Fibroblast of lung (primary cell): Measurements from ENCODE around the gene DLK1. TPM values are rescaled to one million over a fixed set of nuclear protein-coding genes. Genes with fewer than 3 reads are reported as not detected.
A peak's percentile ranks its signal among the peaks of the same experiment; 100 is the strongest.

Experiments
- DNase-seq, 2 donors: peaks; one replicate each; pipeline versions ENCODE4 v3.0.0 to v3.0.0-alpha.2; 2010; ENCODE audit warnings: low read depth in 2 of 2
- H2AFZ ChIP-seq: 2 replicates; pipeline ENCODE4 v1.5.1; 2012; ENCODE audit warnings: low read length, control low read depth, inconsistent platforms
- H3K27ac ChIP-seq: 2 replicates; pipeline ENCODE4 v1.5.1; 2011; ENCODE audit warnings: low read length, control low read depth; ENCODE audit not compliant: insufficient read depth
- H3K27me3 ChIP-seq: 2 replicates; pipeline ENCODE4 v1.5.1; 2011; ENCODE audit warnings: mild to moderate bottlenecking, low read length; ENCODE audit not compliant: control insufficient read depth, insufficient read depth
- H3K36me3 ChIP-seq: 2 replicates; pipeline ENCODE4 v1.5.1; 2011; ENCODE audit warnings: low read length; ENCODE audit not compliant: control insufficient read depth, insufficient read depth
- H3K4me1 ChIP-seq: 2 replicates; pipeline ENCODE4 v1.5.1; 2011; ENCODE audit warnings: low read length; ENCODE audit not compliant: control insufficient read depth, insufficient read depth; ENCODE audit errors: extremely low read depth
- H3K4me2 ChIP-seq: 2 replicates; pipeline ENCODE4 v1.5.1; 2011; ENCODE audit warnings: low read length, control low read depth; ENCODE audit not compliant: insufficient read depth; ENCODE audit errors: extremely low read depth
- H3K4me3 ChIP-seq, 4 experiments: fragments of 200-600 bp in 1 of 4; sonication (generic) in 1 of 4; replicated peaks in 1 of 4; 2 replicates each; pipeline ENCODE4 v1.5.1; 2011 to 2016; ENCODE audit warnings: low read length in 4 of 4, low read depth in 3 of 4, mild to moderate bottlenecking in 3 of 4, control low read depth in 2 of 4, inconsistent platforms in 1 of 4, mixed read lengths in 1 of 4; ENCODE audit not compliant: insufficient read depth in 1 of 4; ENCODE audit errors: control extremely low read depth in 1 of 4
- H3K79me2 ChIP-seq: 2 replicates; pipeline ENCODE4 v1.5.1; 2012; ENCODE audit warnings: mild to moderate bottlenecking, low read length, inconsistent platforms; ENCODE audit not compliant: control insufficient read depth, insufficient read depth
- H3K9ac ChIP-seq: 2 replicates; pipeline ENCODE4 v1.5.1; 2011; ENCODE audit warnings: mild to moderate bottlenecking, low read length, control low read depth; ENCODE audit not compliant: insufficient read depth
- H3K9me3 ChIP-seq: 2 replicates; pipeline ENCODE4 v1.5.1; 2012; ENCODE audit warnings: low read depth, low read length; ENCODE audit not compliant: control insufficient read depth, insufficient read depth
- H4K20me1 ChIP-seq: 2 replicates; pipeline ENCODE4 v1.5.1; 2011; ENCODE audit warnings: low read length; ENCODE audit not compliant: control insufficient read depth, insufficient read depth; ENCODE audit errors: extremely low read depth
- EZH2 ChIP-seq: IDR thresholded peaks from 2 replicates; pipeline ENCODE4 v1.5.1; 2012; ENCODE audit warnings: low read length, control low read depth, mild to moderate bottlenecking; ENCODE audit errors: missing control alignments
- polyA plus RNA-seq, 2 donors: library from polyadenylated mRNA; depleted of rRNA in 1 of 2; stranded (reverse) in 1 of 2; unstranded in 1 of 2; fragments of >200 nt; gene quantifications; 2 replicates each; pipeline ENCODE4 v1.2.1, GENCODE V29; 2011 to 2012; ENCODE audit warnings: missing spikeins in 1 of 2
- total RNA-seq: library from RNA; depleted of rRNA; stranded (reverse); fragments of >200 nt; gene quantifications from 2 replicates; pipeline ENCODE4 v1.2.1, GENCODE V29; 2014
- TF ChIP-seq, protein P1 (sequence below), 2 donors: IDR thresholded peaks in 1 of 2; conservative IDR thresholded peaks in 1 of 2; 1 replicate in 1 of 2; 2 replicates in 1 of 2; pipeline ENCODE4 v1.5.1; 2011 to 2012; ENCODE audit warnings: low read length in 2 of 2, control low read depth in 1 of 2, inconsistent platforms in 1 of 2, low read depth in 1 of 2, mild to moderate bottlenecking in 1 of 2

DLK1 gene
- total and polyA plus RNA-seq, 2 donors (not counting 1 experiment from before 2014, with no cell fraction given): not detected

GRCh38 chr14:100687386-100687785 lies 39.3 kb upstream of the DLK1 start:
- H3K36me3 ChIP-seq: no peaks in the 10 kb centered on the region
- no peak overlapping the region for H3K4me3 ChIP-seq
- DNase-seq: no peak
- H3K4me2 ChIP-seq: no peak overlapping the region
- H4K20me1 ChIP-seq: no peaks in the 10 kb centered on the region
- no peak overlapping the region for H2AFZ ChIP-seq
- no peaks in the 10 kb centered on the region for H3K4me1 ChIP-seq
- H3K9me3 ChIP-seq: no peaks in the 10 kb centered on the region
- TF ChIP-seq EZH2: no peak
- TF ChIP-seq, protein P1, sequence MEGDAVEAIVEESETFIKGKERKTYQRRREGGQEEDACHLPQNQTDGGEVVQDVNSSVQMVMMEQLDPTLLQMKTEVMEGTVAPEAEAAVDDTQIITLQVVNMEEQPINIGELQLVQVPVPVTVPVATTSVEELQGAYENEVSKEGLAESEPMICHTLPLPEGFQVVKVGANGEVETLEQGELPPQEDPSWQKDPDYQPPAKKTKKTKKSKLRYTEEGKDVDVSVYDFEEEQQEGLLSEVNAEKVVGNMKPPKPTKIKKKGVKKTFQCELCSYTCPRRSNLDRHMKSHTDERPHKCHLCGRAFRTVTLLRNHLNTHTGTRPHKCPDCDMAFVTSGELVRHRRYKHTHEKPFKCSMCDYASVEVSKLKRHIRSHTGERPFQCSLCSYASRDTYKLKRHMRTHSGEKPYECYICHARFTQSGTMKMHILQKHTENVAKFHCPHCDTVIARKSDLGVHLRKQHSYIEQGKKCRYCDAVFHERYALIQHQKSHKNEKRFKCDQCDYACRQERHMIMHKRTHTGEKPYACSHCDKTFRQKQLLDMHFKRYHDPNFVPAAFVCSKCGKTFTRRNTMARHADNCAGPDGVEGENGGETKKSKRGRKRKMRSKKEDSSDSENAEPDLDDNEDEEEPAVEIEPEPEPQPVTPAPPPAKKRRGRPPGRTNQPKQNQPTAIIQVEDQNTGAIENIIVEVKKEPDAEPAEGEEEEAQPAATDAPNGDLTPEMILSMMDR (conservative IDR thresholded peaks at IDR 0.05 in 1 of 2, IDR thresholded peaks at IDR 0.05 in 1 of 2; ENCODE audit: low read depth in 1 of 2, low read length in 2 of 2): no peak
- no peak overlapping the region for H3K27ac ChIP-seq
- H3K9ac ChIP-seq: no peak overlapping the region
- no peaks in the 10 kb centered on the region for H3K79me2 ChIP-seq
- peaks cover 2% of the 10 kb centered on the region for H3K27me3 ChIP-seq

DNA sequence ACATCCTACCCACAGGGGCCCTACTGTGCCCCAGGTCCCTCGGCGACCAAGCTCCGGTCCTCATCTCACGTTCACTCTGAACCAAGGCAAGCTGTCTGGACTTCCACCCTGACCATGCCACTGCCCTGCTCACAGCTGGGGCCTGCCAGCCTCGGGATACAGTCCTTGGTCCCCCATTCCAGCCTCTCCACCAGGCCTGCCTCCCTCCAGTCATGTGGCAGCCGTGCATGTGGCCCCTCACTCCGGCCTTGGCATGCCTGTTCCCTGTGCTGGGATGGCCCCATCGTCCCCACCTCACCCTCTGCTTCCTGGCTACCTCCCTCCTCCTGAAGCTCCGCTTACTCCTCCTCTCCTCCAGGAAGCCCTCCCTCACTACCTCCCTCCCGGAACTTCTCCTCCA lies 38.6 kb upstream of the DLK1 start:
- Histone ChIP-seq H3K9me3 (no peaks in the 10 kb centered on the region), H3K9ac (no peak overlapping the region), H3K4me2 (no peak overlapping the region), H3K79me2 (no peaks in the 10 kb centered on the region), H3K36me3 (no peaks in the 10 kb centered on the region), H2AFZ (no peak overlapping the region), H3K4me3 (no peak overlapping the region), H3K27ac (no peak overlapping the region), H3K4me1 (no peaks in the 10 kb centered on the region), H3K27me3 (peaks cover 2% of the 10 kb centered on the region), H4K20me1 (no peaks in the 10 kb centered on the region)
- no peak for DNase-seq
- no peak for TF ChIP-seq EZH2
- TF ChIP-seq, protein P1 (conservative IDR thresholded peaks at IDR 0.05 in 1 of 2, IDR thresholded peaks at IDR 0.05 in 1 of 2; ENCODE audit: low read depth in 1 of 2, low read length in 2 of 2): no peak

- DNase-seq: peak; percentile 76 to 85
- Histone ChIP-seq H3K79me2 (no peaks in the 10 kb centered on the region), H3K4me2 (no peak overlapping the region), H3K9ac (no peak overlapping the region), H2AFZ (no peak overlapping the region), H3K36me3 (no peaks in the 10 kb centered on the region), H3K9me3 (no peaks in the 10 kb centered on the region), H3K27ac (no peak overlapping the region), H3K4me3 (no peak overlapping the region), H4K20me1 (no peaks in the 10 kb centered on the region), H3K27me3 (peaks cover 2% of the 10 kb centered on the region), H3K4me1 (no peaks in the 10 kb centered on the region)
- no peak for TF ChIP-seq EZH2
- TF ChIP-seq, protein P1 (conservative IDR thresholded peaks at IDR 0.05 in 1 of 2, IDR thresholded peaks at IDR 0.05 in 1 of 2; ENCODE audit: low read depth in 1 of 2, low read length in 2 of 2): no peak
Observed at GRCh38 chr14:100688598-100689461, 37.9 kb upstream of the DLK1 start.
